SK-N-SH treated with all-trans-retinoic acid at 6 μM for 48 hours (cell line): ENCODE results near the gene TMEM14A.

Source experiments
- ZNF70 ChIP-seq: fragments of 450-650 bp; formaldehyde crosslinking; IDR thresholded peaks from 2 replicates; pipeline ENCODE4 v1.5.0; 2020; ENCODE audit warnings: mild to moderate bottlenecking, moderate library complexity
- TF ChIP-seq, protein P1 (sequence below): fragments of 250-450 bp; sonication (Bioruptor Pico); IDR thresholded peaks from 2 replicates; pipeline ENCODE4 v1.5.1; 2021; ENCODE audit warnings: mild to moderate bottlenecking, moderate library complexity

DNA sequence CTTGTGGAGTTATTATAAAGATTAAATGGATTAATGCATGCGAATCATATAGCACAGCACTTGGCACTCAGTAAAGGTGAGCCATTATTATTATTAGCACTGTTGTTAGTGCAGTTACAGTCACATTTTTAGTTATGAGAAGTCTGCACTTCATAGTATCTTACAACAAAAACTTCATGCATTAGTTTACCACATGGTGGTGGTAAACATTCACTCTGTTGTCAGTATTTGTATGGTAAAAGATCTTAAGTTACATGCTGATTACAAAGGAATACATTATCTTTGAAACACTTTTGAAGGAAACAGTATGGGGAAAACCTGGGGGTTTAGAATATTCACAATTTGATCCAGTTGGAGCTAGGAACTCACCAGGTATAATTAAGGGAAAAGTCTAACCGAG, 20.8 kb downstream of the TMEM14A start:
- no peak for TF ChIP-seq ZNF70 (CRISPR knock-in tag)
- TF ChIP-seq, protein P1, sequence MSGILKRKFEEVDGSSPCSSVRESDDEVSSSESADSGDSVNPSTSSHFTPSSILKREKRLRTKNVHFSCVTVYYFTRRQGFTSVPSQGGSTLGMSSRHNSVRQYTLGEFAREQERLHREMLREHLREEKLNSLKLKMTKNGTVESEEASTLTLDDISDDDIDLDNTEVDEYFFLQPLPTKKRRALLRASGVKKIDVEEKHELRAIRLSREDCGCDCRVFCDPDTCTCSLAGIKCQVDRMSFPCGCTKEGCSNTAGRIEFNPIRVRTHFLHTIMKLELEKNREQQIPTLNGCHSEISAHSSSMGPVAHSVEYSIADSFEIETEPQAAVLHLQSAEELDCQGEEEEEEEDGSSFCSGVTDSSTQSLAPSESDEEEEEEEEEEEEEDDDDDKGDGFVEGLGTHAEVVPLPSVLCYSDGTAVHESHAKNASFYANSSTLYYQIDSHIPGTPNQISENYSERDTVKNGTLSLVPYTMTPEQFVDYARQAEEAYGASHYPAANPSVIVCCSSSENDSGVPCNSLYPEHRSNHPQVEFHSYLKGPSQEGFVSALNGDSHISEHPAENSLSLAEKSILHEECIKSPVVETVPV (CRISPR knock-in tag), result no peak
